Measurements from ENCODE around the gene CD302.

CD302 gene

GRCh38 chr2:159797225-159797542 is 824 bp downstream of the CD302 start:
- in situ Hi-C loops (cut with HindIII; ENCODE audit: low sequenced_read_pairs): no loop called here
- no peak for DNase-seq (ENCODE audit: low read depth)
- peak overlapping the region; percentile 78 for H3K4me3 ChIP-seq (ENCODE audit: low read depth, low read length)
- TF ChIP-seq, protein P1, sequence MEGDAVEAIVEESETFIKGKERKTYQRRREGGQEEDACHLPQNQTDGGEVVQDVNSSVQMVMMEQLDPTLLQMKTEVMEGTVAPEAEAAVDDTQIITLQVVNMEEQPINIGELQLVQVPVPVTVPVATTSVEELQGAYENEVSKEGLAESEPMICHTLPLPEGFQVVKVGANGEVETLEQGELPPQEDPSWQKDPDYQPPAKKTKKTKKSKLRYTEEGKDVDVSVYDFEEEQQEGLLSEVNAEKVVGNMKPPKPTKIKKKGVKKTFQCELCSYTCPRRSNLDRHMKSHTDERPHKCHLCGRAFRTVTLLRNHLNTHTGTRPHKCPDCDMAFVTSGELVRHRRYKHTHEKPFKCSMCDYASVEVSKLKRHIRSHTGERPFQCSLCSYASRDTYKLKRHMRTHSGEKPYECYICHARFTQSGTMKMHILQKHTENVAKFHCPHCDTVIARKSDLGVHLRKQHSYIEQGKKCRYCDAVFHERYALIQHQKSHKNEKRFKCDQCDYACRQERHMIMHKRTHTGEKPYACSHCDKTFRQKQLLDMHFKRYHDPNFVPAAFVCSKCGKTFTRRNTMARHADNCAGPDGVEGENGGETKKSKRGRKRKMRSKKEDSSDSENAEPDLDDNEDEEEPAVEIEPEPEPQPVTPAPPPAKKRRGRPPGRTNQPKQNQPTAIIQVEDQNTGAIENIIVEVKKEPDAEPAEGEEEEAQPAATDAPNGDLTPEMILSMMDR (IDR thresholded peaks at IDR 0.05; ENCODE audit: low read depth, low read length, missing control alignments): no peak

DNA sequence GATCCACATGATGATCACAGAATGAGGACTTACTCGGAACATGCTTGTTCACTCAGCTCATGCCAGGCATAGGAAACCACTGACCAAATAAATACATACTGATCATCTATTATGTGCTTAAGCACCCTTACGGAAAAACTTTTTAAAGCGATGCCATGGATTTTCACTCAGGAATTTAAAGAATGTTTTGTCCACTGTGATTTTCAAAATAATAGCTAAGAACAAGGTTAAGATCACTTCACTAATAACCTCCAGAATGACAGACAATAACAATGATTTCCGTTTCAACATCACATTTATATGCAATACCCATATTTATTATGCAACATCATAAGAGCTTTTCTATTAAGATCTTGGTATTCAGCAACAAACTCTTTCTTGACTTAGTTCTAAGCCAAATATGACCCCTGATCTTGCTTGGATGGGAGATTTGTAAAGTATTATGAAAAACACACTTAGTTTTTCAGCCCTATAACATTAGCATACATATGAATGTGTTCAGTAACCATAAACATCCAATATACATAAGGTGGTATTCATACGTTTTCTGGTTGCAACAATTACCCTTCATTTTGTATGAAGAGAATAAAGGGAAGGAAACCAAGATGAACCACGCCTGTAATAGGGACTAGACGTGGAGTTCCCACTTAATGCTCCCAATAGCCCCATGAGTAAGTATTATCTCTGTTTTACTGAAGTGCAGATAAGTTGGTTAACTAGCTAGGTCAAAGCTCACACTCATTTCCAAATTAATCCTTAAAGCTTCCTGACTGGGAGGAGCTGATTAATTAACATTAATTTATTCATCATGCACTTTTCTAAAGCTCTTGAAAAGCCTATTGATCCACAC is 1.9 kb downstream of the CD302 start:
- in situ Hi-C loops (cut with HindIII; ENCODE audit: low sequenced_read_pairs): no loop called here
- DNase-seq (ENCODE audit: low read depth): no peak
- TF ChIP-seq, protein P1 (IDR thresholded peaks at IDR 0.05; ENCODE audit: low read depth, low read length, missing control alignments): no peak
- H3K4me3 ChIP-seq (ENCODE audit: low read depth, low read length): no peak overlapping the region

DNA sequence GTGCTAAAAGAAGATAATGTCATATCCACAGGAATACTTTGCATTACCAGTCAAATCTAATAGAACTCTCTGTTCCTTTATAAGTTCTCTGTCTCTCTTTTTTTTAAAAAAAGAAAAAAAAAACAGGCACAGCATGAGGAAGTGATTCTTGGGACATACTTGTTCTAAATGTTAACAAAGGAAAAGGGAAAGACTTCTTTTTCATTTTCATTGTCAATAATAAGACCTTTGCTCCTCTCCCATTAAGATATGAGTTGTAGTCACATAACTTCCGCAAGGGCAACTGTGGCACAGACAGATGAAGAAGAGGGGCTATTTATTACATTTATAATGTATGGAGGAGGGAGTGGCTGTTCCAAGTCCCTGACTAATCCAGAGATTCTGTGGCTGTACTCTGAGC is 4.7 kb downstream of the CD302 start:
- TF ChIP-seq, protein P1 (IDR thresholded peaks at IDR 0.05; ENCODE audit: low read depth, low read length, missing control alignments): no peak
- H3K4me3 ChIP-seq (ENCODE audit: low read depth, low read length): no peak overlapping the region
- DNase-seq (ENCODE audit: low read depth): no peak
- in situ Hi-C loops (cut with HindIII; ENCODE audit: low sequenced_read_pairs): no loop called here

GRCh38 chr2:159792599-159792998 is 5.4 kb downstream of the CD302 start:
- TF ChIP-seq, protein P1 (IDR thresholded peaks at IDR 0.05; ENCODE audit: low read depth, low read length, missing control alignments): no peak
- in situ Hi-C loops (cut with HindIII; ENCODE audit: low sequenced_read_pairs): no loop called here

DNA sequence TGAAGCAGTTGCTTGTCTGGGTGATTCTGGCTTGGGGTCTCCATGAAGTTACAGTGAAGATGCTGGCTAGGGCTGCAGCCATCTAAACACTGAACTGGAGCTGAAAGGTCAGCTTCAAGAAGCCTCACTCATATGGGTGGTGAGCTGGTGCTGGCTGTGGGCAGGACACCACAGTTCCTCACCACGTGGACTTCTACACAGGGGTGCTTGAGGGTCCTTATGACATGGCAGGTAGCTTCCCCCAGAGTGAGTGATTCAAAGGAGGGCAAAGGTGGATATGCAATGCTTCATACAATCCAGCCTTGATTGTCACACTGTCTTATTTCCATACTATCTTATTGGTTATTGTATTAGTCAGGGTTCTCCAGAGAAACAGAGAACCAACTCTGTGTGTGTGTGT is 6.0 kb downstream of the CD302 start:
- in situ Hi-C loops (cut with HindIII; ENCODE audit: low sequenced_read_pairs): no loop called here

More at GRCh38 chr2:159792599-159792998, 5.4 kb downstream of the CD302 start:
- no peak overlapping the region for H3K4me3 ChIP-seq (ENCODE audit: low read depth, low read length)
- DNase-seq (ENCODE audit: low read depth): no peak

GRCh38 chr2:159790323-159790722 is 7.7 kb downstream of the CD302 start:
- in situ Hi-C loops (cut with HindIII; ENCODE audit: low sequenced_read_pairs): no loop called here
- DNase-seq (ENCODE audit: low read depth): no peak
- TF ChIP-seq, protein P1 (IDR thresholded peaks at IDR 0.05; ENCODE audit: low read depth, low read length, missing control alignments): no peak
- no peak overlapping the region for H3K4me3 ChIP-seq (ENCODE audit: low read depth, low read length)

More for the DNA sequence above, 6.0 kb downstream of the CD302 start:
- no peak for DNase-seq (ENCODE audit: low read depth)
- TF ChIP-seq, protein P1 (IDR thresholded peaks at IDR 0.05; ENCODE audit: low read depth, low read length, missing control alignments): no peak
- no peak overlapping the region for H3K4me3 ChIP-seq (ENCODE audit: low read depth, low read length)

Measured in astrocyte of the cerebellum (primary cell).